ENCODE data around the gene ITPA.
"Not testable (repeated sequence)": the region's sequence is repeated elsewhere in the genome, so short reads cannot be mapped to it uniquely, and the experiment has no call there.

ITPA gene

GRCh38 chr20:3202965-3203314 is 6.4 kb upstream of the ITPA start:
- no peak for DNase-seq

- no peak for DNase-seq
These were observed 5.8 kb upstream of the ITPA start for GRCh38 chr20:3203315-3204123.

GRCh38 chr20:3204124-3204794 is 5.0 kb upstream of the ITPA start, which contains the start of gene DDRGK1:
DDRGK1 (minus strand) TSS chr20:3204682; CDS start chr20:3204627, 55 bp downstream.
- no peak for DNase-seq

- DNase-seq, result no peak
These were observed 477 bp upstream of the ITPA start for GRCh38 chr20:3208786-3209256.

- no peak for DNase-seq
These were observed 634 bp downstream of the ITPA start for GRCh38 chr20:3209946-3210317.

GRCh38 chr20:3210346-3210745 is 1.0 kb downstream of the ITPA start:
- no peak for DNase-seq

- no peak for DNase-seq
These were observed 3.9 kb downstream of the ITPA start for GRCh38 chr20:3213226-3213625.

GRCh38 chr20:3215359-3215917 is 6.1 kb downstream of the ITPA start:
- DNase-seq, result not testable (repeated sequence)

- DNase-seq, result no peak
These were observed 9.2 kb downstream of the ITPA start for GRCh38 chr20:3218307-3218988.

GRCh38 chr20:3221398-3222226 is 12.3 kb downstream of the ITPA start:
- DNase-seq, result no peak

- no peak for DNase-seq
These were observed 13.6 kb downstream of the ITPA start for GRCh38 chr20:3222635-3223600.

GRCh38 chr20:3223651-3223993 is 14.3 kb downstream of the ITPA start:
- DNase-seq, result no peak

GRCh38 chr20:3223994-3224680 is 14.8 kb downstream of the ITPA start:
- no peak for DNase-seq

GRCh38 chr20:3224681-3225421 is 15.6 kb downstream of the ITPA start:
- no peak for DNase-seq

- no peak for DNase-seq
These were observed 16.8 kb downstream of the ITPA start for GRCh38 chr20:3226093-3226492.

- no peak for DNase-seq
These were observed 17.6 kb downstream of the ITPA start for GRCh38 chr20:3226864-3227263.

GRCh38 chr20:3227506-3227905 is 18.2 kb downstream of the ITPA start:
- DNase-seq, result no peak

- DNase-seq, result no peak
These were observed 18.8 kb downstream of the ITPA start for GRCh38 chr20:3227936-3228749.

GRCh38 chr20:3228750-3229032 is 19.4 kb downstream of the ITPA start:
- DNase-seq, result no peak

All from cortex of kidney (tissue), 1 donor.